Hepatocyte (in vitro differentiated cells): ENCODE data around the gene CARMIL1. TPM values are rescaled to one million over a fixed set of nuclear protein-coding genes. Genes with fewer than 3 reads are reported as not detected.

Source experiments
- DNase-seq: peaks from one replicate; pipeline ENCODE4 v3.0.0-alpha.2; 2016; ENCODE audit warnings: low spot score
- H2AFZ ChIP-seq: fragments of 200-600 bp; sonication (generic); 2 replicates; pipeline ENCODE4 v1.6.0; 2016; ENCODE audit warnings: antibody characterized with exemption, mild to moderate bottlenecking
- H3K27ac ChIP-seq: fragments of 200-600 bp; sonication (generic); 2 replicates; pipeline ENCODE4 v1.5.1; 2016; ENCODE audit warnings: mild to moderate bottlenecking
- H3K27me3 ChIP-seq: fragments of 200-600 bp; sonication (generic); 2 replicates; pipeline ENCODE4 v1.6.1; 2016
- H3K36me3 ChIP-seq: fragments of 200-600 bp; sonication (generic); replicated peaks from 2 replicates; pipeline ENCODE4 v1.5.1; 2016; ENCODE audit warnings: low read depth; ENCODE audit not compliant: insufficient read depth
- H3K4me1 ChIP-seq: fragments of 200-600 bp; sonication (generic); 2 replicates; pipeline ENCODE4 v1.5.1; 2016; ENCODE audit warnings: mild to moderate bottlenecking, moderate library complexity; ENCODE audit not compliant: insufficient read depth
- H3K4me2 ChIP-seq: fragments of 200-600 bp; sonication (generic); 2 replicates; pipeline ENCODE4 v1.6.0; 2016
- H3K4me3 ChIP-seq: fragments of 200-600 bp; sonication (generic); 2 replicates; pipeline ENCODE4 v1.5.1; 2016; ENCODE audit warnings: mild to moderate bottlenecking
- H3K79me2 ChIP-seq: fragments of 200-600 bp; sonication (generic); 2 replicates; pipeline ENCODE4 v1.6.0; 2017; ENCODE audit warnings: mild to moderate bottlenecking
- H3K9me2 ChIP-seq: fragments of 200-600 bp; sonication (generic); replicated peaks from 2 replicates; pipeline ENCODE4 v1.6.0; 2017; ENCODE audit warnings: mild to moderate bottlenecking; ENCODE audit not compliant: insufficient read depth
- H3K9me3 ChIP-seq: fragments of 200-600 bp; sonication (generic); 2 replicates; pipeline ENCODE4 v1.5.1; 2016; ENCODE audit warnings: low read depth, mild to moderate bottlenecking
- H4K20me1 ChIP-seq: fragments of 200-600 bp; sonication (generic); 2 replicates; pipeline ENCODE4 v1.6.0; 2016; ENCODE audit warnings: mild to moderate bottlenecking; ENCODE audit not compliant: insufficient read depth, poor library complexity, severe bottlenecking
- CTCF ChIP-seq: fragments of 200-600 bp; sonication (generic); IDR thresholded peaks from 2 replicates; pipeline ENCODE4 v1.5.1; 2016; ENCODE audit warnings: antibody characterized with exemption, mild to moderate bottlenecking; ENCODE audit not compliant: poor library complexity
- EZH2 ChIP-seq: fragments of 200-600 bp; sonication (generic); IDR thresholded peaks from 2 replicates; pipeline ENCODE4 v1.6.1; 2016; ENCODE audit warnings: antibody characterized with exemption, mild to moderate bottlenecking, borderline replicate concordance
- EZH2phosphoT487 ChIP-seq: fragments of 200-600 bp; sonication (generic); IDR thresholded peaks from one replicate; pipeline ENCODE4 v1.6.1; 2018; ENCODE audit warnings: antibody characterized with exemption, mild to moderate bottlenecking, low read depth, moderate library complexity; ENCODE audit not compliant: unreplicated experiment, severe bottlenecking
- WGBS: methylation state at CpG from one replicate; pipeline ENCODE4 v1.1.6; 2016; ENCODE audit warnings: low lambda C conversion rate; ENCODE audit errors: missing lambda C conversion rate; 5-methylcytosine and 5-hydroxymethylcytosine counted together
- polyA plus RNA-seq: library from polyadenylated mRNA; unstranded; fragments of >200 nt; fragmentation: Nextera tagmentation; extraction: Ambion mirVana; gene quantifications from 2 replicates; pipeline ENCODE4 v1.2.1, GENCODE V29; 2016
- total RNA-seq: library from RNA; depleted of rRNA; stranded (reverse); fragments of >200 nt; gene quantifications from 2 replicates; pipeline ENCODE4 v1.2.3, GENCODE V29; 2014

The CARMIL1 gene
- total and polyA plus RNA-seq, 2 experiments from 2014 or later: 19.5 to 40.6 TPM

- H3K4me3 ChIP-seq: no peak overlapping the region
- WGBS: 94% methylated on average over 4 of the region's 4 CpGs
- peaks cover 4% of the 10 kb centered on the region for H4K20me1 ChIP-seq
- H3K4me2 ChIP-seq: no peak overlapping the region
- H3K36me3 ChIP-seq: no peaks in the 10 kb centered on the region
- peak overlapping the region; percentile 78 for H3K27ac ChIP-seq
- H2AFZ ChIP-seq: no peak overlapping the region
- peaks cover 89% of the 10 kb centered on the region for H3K79me2 ChIP-seq
- H3K27me3 ChIP-seq: no peaks in the 10 kb centered on the region
- H3K4me1 ChIP-seq: peaks cover 19% of the 10 kb centered on the region
- no peaks in the 10 kb centered on the region for H3K9me3 ChIP-seq
- H3K9me2 ChIP-seq: no peaks in the 10 kb centered on the region
- no peak for DNase-seq
- TF ChIP-seq EZH2phosphoT487: no peak
- no peak for TF ChIP-seq CTCF
- TF ChIP-seq EZH2: no peak
Observed at GRCh38 chr6:25341923-25342619, 62.9 kb downstream of the CARMIL1 start.

GRCh38 chr6:25342802-25343201 is 63.6 kb downstream of the CARMIL1 start:
- Histone ChIP-seq H3K9me2 (no peaks in the 10 kb centered on the region), H3K4me3 (no peak overlapping the region), H4K20me1 (peaks cover 4% of the 10 kb centered on the region), H3K4me1 (peaks cover 19% of the 10 kb centered on the region), H3K27me3 (no peaks in the 10 kb centered on the region), H2AFZ (no peak overlapping the region), H3K79me2 (peaks cover 91% of the 10 kb centered on the region), H3K9me3 (no peaks in the 10 kb centered on the region), H3K36me3 (no peaks in the 10 kb centered on the region), H3K27ac (no peak overlapping the region), H3K4me2 (no peak overlapping the region)
- WGBS: 37% methylated on average over 4 of the region's 4 CpGs
- DNase-seq: peak; percentile 28
- no peak for TF ChIP-seq EZH2
- TF ChIP-seq EZH2phosphoT487: no peak

- no peaks in the 10 kb centered on the region for H3K27me3 ChIP-seq
- no peaks in the 10 kb centered on the region for H3K9me3 ChIP-seq
- H3K4me2 ChIP-seq: no peak overlapping the region
- H3K4me1 ChIP-seq: peaks cover 19% of the 10 kb centered on the region
- no peaks in the 10 kb centered on the region for H3K9me2 ChIP-seq
- WGBS: 93% methylated on average over 7 of the region's 7 CpGs
- peaks cover 4% of the 10 kb centered on the region for H4K20me1 ChIP-seq
- no peak overlapping the region for H3K27ac ChIP-seq
- H2AFZ ChIP-seq: no peak overlapping the region
- no peak overlapping the region for H3K4me3 ChIP-seq
- TF ChIP-seq EZH2 (no peak), CTCF (no peak), EZH2phosphoT487 (no peak)
- no peak for DNase-seq
- peaks cover 91% of the 10 kb centered on the region for H3K79me2 ChIP-seq
- no peaks in the 10 kb centered on the region for H3K36me3 ChIP-seq
Observed at GRCh38 chr6:25343984-25344383, 64.8 kb downstream of the CARMIL1 start.

GRCh38 chr6:25344827-25345226 is 65.7 kb downstream of the CARMIL1 start:
- DNase-seq: no peak
- peaks cover 4% of the 10 kb centered on the region for H4K20me1 ChIP-seq
- no peak overlapping the region for H2AFZ ChIP-seq
- no peaks in the 10 kb centered on the region for H3K9me2 ChIP-seq
- H3K4me3 ChIP-seq: no peak overlapping the region
- H3K4me2 ChIP-seq: no peak overlapping the region
- no peaks in the 10 kb centered on the region for H3K27me3 ChIP-seq
- no peaks in the 10 kb centered on the region for H3K9me3 ChIP-seq
- peaks cover 19% of the 10 kb centered on the region for H3K4me1 ChIP-seq
- H3K79me2 ChIP-seq: peaks cover 90% of the 10 kb centered on the region
- no peak overlapping the region for H3K27ac ChIP-seq
- 71% methylated on average over 5 of the region's 5 CpGs for WGBS
- H3K36me3 ChIP-seq: no peaks in the 10 kb centered on the region
- TF ChIP-seq EZH2phosphoT487: no peak
- no peak for TF ChIP-seq EZH2
- TF ChIP-seq CTCF: no peak
